GM19043 (cell line): ENCODE results near the gene OTULINL.

Experiments
- ATAC-seq: cut with Tn5 transposase; IDR thresholded peaks from one replicate; pipeline ENCODE4 v1.9.1; 2021; ENCODE audit warnings: low read depth; ENCODE audit not compliant: unreplicated experiment

The OTULINL gene

DNA sequence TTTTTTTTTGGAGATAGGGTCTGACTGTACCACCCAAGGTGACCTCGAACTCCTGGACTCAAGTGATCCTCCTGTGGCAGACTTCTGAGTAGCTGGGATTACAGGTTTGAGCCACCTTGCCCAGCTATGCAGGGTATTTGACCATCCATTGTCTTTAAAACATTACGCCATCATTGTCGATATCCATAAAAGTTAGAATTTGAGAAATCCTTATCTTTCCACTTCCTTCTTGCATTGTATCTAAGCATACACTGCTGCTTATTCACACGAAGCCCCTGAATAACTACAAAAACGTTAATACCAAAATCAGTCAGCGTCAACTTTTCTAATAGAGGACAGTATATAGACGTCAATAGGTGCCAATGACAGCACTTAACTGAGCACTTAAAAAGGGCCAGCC, 5.4 kb upstream of the OTULINL start:
- ATAC-seq = no peak

GRCh38 chr5:14577079-14577725, 4.4 kb upstream of the OTULINL start:
- ATAC-seq = no peak

DNA sequence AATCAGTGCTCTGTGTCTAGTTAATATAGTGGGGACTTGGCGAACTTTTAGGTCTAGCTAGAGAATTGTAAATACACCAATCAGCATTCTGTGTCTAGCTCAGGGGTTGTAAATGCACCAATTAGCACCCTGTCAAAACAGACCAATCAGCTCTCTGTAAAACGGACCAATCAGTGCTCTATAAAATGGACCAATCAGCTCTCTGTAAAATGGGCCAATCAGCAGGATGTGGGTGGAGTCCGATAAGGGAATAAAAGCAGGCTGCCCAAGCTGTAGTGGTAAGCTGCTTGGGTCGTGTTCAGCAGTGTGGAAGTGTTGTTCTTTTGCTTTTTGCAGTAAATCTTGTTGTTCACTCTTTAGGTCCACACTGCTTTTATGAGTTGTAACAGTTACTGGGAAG, 3.6 kb upstream of the OTULINL start:
- no peak for ATAC-seq

GRCh38 chr5:14579246-14579645, 2.3 kb upstream of the OTULINL start:
- ATAC-seq = no peak

DNA sequence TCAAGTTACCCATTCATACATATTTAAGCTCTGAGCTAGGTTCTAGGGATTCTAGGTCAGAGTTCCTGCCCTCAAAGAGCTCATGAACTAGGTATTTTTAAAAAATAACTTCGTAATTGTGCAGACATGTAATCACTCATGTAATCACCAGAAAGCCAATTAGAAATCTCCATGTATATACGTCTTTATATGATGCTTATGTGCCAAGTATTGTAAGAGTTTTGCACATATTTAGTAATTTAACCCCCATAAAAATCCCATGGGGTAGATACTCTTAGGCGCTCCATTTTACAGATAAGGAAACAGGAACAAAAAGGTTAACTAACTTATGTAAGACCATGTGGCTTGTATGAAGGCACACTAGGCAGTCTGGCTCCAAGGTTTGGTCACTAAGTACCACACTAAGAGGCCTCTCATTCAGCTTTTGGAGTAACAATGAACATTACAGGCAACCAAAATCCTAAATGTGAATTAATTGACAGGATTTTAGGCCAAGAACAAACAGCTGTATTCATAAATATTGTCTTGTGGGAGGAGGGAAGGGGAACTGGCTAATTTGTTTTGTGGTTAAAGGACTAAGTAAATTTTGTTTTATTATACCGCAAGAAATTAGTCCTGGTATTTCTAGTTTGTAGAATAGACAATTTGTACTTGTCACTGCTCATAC, 1.7 kb upstream of the OTULINL start:
- ATAC-seq = no peak

DNA sequence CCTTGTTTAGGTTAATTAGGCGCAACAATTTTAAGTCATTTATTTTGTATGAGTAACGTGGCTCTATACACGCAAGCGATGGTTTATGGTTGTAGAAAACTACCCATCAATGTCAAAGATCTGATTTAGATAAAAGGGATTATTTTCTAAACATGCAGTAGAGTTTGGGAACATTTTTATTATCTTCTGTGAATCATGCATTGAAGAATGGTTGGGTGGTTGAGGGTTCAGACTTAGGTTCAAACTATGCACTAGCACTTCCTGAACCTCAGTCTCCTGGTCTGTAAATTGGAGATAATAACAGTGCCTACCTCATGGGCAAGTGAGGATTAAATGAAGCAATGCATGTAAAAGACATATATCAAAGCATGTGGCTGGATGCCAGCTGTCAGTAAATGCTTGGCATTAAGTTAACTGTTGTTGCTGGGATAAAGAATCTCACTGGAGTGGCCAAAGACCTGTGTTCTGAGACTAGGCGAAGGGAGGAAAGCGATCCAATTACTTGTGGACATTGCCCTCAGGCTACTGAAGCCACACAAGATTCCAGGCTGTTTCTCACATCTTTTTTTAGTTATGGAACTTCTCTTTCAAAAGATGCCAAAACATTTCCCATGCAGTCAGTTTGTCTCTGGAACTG, 1.1 kb upstream of the OTULINL start:
- no peak for ATAC-seq

- peak; percentile 68 for ATAC-seq
Observed at GRCh38 chr5:14581891-14582796, 552 bp downstream of the OTULINL start.

DNA sequence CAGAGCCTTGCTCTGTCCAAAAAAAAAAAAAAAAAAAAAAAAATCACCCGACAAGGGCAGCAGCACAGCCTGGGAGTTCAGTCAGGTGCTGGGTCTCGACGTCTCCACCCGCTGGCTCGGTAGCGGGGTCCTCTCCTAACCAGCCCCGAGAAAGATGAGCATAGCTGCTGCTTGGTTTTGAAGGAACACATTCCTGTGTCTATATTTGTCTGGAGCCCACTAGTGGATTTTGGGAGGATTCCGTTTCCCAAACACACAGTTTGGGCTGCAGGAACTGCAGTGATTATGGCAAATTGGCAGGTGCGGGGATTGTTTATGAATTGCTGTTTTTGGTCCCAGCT, 1.2 kb downstream of the OTULINL start:
- no peak for ATAC-seq

GRCh38 chr5:14584848-14585247, 3.3 kb downstream of the OTULINL start:
- ATAC-seq = no peak

- ATAC-seq = no peak
Observed at GRCh38 chr5:14587150-14587549, 5.6 kb downstream of the OTULINL start.

DNA sequence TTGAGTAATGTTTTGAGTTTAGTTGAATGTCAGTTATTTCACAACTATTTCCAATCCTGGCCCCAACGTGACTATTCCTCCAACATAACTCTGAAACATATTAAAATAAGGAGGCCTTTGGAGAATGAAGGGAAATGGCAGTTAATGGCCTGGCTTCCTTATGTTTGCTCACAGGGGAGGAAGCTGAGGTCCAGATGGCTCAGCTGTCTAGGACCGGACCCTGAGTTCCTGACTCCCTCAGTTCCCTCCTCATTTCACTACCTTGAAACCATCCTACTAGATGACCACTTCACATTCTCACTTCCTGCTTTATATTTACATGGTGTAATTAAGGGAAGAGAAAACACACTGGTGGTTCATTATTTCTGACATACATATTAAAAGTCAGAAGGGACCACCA, 6.6 kb downstream of the OTULINL start:
- ATAC-seq = no peak

GRCh38 chr5:14588758-14589543, 7.4 kb downstream of the OTULINL start:
- ATAC-seq = no peak

DNA sequence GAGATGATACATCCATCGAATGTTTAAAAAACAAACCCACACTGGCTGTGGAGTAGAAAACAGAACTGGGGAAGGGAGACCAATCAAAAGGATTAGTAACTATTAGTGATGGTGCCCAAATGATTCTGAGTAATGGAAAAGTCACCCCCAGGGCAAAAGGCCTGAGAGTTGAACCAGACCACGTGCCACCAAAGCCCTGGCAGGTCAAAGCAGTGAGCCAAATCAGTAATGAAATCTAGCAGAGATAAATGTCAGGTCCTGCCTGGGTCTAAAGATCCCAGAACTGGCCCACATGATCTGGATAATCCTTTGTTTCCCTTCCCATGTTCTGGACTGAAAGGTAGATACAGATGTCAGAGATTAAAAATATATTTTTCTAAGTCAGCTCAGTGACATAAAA, 9.4 kb downstream of the OTULINL start:
- ATAC-seq = no peak

GRCh38 chr5:14591548-14591947, 10.0 kb downstream of the OTULINL start:
- no peak for ATAC-seq

DNA sequence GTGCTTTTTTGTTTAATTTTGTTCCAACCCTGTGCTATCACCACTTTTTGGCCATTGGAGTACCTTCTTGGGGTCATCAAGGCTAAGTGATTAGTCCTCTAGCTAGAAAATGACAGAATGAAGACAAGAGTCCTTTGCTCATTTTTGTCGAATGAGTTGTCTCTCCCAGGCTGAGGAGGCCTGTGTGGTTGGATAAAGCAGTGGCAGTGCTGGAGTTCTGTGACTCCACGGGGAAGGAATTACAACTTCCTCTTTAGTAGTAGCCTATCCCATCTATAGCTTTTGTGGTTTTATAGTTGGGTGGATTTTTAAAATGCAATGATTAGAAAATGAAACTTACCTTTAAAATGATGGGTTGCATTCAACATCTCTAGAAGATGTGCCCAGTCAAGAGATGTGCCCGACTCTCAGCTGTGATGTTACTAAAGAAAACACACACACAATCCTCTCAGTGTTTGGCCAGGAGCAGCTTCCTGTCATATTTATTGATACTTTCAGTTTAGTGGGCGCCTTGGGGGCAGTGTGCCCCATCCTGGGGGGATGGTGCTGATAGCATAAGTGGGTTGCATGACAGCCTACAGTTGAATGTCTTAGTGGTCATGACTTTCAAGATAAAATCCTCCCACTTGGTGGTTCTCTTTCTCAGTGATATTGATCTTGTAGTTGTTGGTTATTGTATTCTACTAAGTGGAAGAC, 11.9 kb downstream of the OTULINL start:
- ATAC-seq = no peak

GRCh38 chr5:14594378-14595074, 12.9 kb downstream of the OTULINL start:
- no peak for ATAC-seq

DNA sequence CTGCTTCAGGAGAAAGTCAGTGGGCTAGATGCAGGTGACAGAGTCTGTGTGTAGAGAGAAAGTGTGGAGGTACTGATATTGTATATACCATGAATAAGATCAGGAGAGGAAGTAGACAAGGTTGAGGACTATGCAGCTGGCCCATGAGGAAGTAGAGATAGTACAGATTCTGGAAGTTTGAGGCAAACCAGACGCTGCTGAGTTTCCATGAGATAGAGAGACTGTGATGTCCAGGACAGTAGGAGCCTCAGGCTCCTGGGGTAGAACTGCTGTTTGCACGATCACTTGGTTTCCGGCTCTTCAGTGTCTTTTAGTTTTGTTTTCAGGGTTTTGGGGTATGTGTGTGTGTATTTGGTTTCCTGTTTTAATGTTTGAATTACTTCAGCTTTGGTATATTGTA, 13.6 kb downstream of the OTULINL start:
- peak; percentile 76 for ATAC-seq

DNA sequence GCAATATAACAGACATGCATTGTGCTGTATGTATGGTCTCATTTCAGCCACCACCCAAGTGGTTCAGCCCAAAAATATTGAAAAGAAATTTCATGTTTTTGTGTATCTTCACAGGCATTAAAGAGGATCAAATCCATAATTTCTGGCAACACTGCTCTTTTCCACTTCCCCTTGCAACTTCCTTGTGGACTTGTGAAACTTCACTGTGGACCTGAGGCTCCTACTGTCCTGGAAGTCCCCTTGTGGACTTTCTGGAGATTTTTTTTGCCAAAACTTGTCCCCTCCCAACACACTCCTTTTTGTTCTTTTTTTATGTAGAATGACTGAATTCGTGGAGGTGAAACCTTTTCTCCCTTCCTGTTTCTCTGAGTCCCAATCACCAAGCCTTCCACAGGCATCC, 14.3 kb downstream of the OTULINL start:
- ATAC-seq = no peak

GRCh38 chr5:14597080-14597479, 15.5 kb downstream of the OTULINL start:
- ATAC-seq = no peak
